GM18861 (cell line): ENCODE measurements around the gene GALNT17.
"Not testable (repeated sequence)": the region's sequence is repeated elsewhere in the genome, so short reads cannot be mapped to it uniquely, and the experiment has no call there.

Experiments used
- ATAC-seq: cut with Tn5 transposase; IDR thresholded peaks from one replicate; pipeline ENCODE4 v1.9.1; 2021; ENCODE audit not compliant: unreplicated experiment

The GALNT17 gene

GRCh38 chr7:71712653-71713180, 580.8 kb downstream of the GALNT17 start:
- ATAC-seq, result no peak

DNA sequence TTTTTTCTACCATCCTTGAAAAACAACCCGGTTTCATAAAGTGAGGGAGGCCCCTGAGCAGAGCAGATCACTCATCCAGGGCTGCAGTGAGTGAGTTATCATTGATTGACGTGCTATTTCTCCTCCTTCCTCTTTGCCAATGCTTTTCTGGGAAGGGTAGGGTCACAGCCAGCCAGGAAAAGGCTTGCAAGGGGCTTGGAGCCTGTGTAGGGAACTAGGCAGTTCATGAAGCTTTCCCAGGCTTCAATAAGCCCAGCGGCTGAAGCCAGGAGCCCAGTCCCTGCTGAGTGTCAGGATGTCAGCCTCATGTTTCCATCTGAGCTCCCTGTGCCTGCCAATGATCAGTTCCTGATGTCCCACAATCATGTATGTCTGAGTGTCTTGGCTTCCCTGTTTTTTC, 584.7 kb downstream of the GALNT17 start:
- no peak for ATAC-seq

GRCh38 chr7:71718563-71718962, 586.6 kb downstream of the GALNT17 start:
- ATAC-seq, result no peak

DNA sequence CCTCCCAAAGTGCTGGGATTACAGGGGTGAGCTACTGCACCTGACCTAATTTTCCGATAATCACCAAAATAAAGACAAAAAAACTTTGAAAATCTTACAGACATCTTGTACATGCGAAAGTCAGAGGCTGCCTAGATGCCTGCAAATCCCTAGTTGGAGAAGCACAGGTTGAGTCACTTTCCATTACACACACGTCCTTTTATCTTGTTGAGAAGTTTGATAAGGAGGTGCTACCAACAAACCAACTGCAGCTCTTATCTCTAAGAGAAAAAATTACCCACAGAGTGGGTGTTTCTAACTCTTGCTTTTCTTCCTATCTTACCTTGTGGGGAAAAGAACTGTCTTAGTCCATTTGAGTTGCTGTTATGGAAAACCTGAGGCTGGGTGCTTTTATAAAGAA, 589.8 kb downstream of the GALNT17 start:
- no peak for ATAC-seq

DNA sequence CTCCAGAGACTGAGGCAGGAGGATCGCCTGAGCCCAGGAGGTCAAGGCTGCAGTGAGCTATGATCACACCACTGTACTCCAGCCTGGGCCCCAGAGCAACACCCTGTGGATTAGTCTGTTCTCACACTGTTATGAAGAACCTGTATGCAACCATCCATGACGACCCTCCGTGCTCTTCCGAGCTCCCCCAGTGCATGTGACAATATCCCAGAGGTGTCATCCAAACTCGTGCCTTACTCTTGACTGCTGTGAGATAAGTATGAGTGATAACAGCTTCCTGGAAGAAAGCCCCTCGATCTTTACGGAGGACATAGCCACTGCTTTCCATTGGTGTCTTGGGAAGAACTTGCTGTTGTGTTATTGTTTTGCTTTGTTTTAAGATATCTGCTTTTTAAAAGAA, 591.9 kb downstream of the GALNT17 start:
- ATAC-seq, result no peak

GRCh38 chr7:71727347-71727746, 595.4 kb downstream of the GALNT17 start:
- ATAC-seq, result no peak

DNA sequence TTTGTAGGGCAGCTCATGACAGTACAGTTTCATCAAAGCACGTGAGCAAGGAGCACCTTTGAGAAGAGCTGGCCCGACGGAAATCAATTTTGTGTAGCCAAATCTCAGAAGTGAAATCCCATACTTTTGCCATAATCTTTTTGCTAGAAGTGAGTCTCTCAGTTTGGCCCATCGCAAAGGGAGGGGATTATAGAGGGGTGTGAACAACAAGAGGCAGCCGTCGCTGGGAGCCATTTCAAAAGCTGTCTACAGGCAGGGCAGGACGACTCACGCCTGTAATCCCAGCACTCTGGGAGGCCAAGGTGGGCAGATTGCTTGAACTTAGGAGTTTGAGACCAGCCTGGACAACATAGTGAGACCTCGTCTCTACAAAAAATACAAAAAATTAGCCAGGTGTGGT, 599.8 kb downstream of the GALNT17 start:
- ATAC-seq, result no peak

DNA sequence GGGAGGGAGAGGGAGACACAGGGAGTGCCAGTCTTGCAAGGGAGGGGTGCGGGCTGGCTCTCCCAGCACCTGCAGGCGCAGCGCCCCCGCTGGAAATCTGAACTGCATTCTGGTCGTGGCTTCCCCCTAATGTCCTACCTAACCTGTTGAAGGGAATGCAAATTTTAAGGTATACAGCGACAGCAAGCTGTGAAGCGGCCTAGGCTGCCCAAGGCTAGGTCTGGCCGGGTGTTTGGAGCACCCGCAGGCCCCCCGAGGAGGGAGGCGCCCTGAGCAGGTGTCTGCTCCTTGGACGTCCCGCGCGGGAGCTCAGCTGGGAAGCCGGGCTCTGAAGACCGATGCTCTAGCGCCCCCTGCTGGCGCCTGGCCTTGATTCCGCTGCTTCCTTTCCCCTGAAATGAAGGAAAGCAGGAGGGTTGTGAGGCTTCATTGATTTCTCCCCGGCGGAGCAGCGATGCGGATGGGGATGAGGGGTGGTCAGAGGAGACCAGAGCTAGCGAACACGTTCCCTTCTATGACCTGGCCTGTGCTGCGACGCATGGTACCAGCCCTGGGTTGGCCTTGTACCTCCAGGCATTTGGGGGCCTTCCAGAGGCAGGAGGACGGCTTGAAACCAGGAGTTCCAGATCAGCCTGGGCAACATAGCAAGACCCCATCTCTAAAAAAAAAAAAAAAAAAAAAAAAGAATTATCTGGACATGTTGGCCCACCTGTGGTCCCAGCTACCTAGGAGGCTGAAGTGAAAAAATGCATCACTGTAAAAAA, 601.3 kb downstream of the GALNT17 start:
- no peak for ATAC-seq

GRCh38 chr7:71735961-71736556, 604.1 kb downstream of the GALNT17 start:
- ATAC-seq, result no peak

DNA sequence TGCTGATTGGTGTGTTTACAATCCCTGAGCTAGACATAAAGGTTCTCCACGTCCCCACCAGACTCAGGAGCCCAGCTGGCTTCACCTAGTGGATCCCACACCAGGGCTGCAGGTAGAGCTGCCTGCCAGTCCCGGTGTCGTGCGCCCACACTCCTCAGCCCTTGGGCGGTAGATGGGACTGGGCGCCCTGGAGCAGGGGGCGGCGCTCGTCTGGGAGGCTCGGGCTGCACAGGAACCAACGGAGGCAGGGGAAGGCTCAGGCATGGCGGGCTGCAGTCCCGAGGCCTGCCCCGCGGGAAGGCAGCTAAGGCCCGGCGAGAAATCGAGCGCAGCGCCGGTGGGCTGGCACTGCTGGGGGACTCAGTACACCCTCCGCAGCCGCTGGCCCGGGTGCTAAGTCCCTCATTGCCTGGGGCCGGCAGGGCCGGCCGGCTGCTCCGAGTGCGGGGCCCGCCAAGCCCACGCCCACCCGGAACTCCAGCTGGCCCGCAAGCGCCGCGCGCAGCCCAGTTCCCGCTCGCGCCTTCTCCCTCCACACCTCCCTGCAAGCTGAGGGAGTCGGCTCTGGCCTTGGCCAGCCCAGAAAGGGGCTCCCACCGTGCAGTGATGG, 606.1 kb downstream of the GALNT17 start:
- not testable (repeated sequence) for ATAC-seq

DNA sequence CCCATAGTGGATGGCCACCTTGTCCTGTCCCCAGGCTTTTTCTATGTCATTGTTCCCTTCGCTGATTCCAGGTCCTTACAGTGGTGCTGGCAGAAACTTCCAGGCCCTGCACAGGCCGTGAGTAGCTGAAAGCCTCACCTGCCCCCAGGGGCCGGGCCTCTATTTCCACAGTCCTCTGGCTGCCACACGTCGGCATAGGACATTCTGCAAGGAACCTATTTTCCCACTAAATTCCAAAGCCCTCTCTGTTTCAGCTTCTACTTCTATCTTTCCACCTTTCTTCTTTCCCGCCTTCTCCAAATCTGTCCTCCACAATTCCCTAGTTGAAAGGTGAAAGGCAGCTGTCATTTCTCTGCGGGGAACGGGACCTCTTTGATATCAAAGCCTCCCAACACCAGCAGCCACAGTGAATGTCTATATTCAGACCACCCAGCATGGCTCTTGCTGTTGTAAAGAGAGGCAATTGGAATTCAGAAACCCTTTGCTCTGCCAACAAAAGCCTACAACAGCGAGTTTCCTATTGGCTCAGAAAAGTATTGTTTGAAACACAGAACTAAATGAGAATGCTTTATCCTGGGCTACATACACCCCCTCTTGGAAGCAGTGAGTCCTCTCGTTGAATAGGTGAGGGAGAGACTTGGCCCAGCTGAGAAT, 607.7 kb downstream of the GALNT17 start:
- ATAC-seq, result no peak

- no peak for ATAC-seq
These were observed 608.2 kb downstream of the GALNT17 start for GRCh38 chr7:71740174-71740560.

DNA sequence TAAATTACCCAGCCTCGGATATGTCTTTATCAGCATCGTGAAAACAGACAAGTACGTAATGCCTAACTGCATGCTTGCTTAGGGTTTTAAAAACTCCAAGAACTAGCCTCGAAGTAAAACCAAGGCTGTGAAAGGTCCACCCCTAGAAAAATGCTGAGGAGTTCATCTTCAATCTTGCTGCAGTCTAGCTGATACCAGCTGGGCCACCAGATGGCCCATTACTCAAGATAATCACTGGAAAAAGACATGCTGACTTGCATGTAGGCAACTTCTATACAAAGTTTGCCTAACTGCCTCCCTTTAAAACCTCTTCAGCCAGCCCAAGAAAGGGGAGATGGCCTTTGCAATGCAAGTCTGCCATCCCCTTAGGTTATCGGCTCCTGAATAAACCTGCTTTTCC, 614.1 kb downstream of the GALNT17 start:
- no peak for ATAC-seq

DNA sequence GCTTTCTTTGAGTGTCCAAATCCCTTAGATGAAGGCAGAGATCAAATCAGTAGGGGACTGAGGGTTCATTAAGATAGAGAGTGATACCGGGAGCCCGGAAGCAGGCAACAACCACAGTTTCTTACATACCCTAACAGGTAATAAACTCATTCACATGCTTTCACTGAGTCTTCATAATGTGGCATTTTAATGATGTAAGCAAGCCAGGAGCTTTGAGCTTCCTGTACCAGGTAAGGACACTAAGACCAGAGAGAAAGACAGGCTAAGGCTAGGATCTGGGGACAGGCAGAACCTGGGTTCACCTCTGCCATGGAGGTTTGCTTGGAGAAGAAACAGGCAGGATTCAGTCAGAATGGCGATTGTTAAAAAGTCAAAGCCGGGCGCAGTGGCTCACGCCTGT, 618.3 kb downstream of the GALNT17 start:
- ATAC-seq, result no peak

DNA sequence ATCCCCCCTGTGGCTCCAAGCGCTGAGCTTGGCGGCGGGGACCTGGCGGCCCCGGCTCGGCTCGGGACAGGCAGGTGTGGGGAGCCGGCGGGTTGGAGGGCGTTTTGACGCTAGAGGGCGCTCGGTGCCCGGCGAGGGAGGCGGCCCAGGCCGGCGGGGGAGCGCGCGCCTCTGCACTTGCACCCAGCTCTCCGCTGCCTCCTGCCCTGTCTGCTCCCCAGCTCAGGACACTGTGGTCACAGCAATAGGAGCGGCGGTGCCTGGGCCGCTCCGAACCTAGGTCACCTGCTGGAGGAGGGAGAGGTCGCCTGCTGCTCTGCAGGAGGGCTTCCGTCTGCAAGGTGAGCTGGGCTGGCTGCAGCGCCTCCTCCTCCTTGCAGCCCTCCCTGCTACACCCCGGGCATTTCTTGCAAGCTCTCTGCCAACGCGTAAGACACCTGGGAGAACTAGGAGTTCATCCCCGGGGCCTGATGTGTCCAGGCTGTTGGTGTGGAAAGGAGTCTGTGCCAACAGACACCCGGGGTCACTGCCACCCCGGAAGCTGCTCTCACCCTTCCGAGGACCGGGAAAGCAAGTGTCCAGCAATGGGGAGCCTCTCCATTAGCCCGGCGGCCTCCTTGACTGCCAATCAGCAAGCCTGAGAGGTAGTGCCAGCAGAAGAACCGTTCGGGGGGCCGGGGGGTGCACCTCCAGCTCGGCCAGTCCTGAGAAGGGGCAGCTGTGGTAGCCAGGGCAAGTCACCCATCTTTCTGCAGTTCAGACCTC, 620.4 kb downstream of the GALNT17 start:
- ATAC-seq, result no peak

- ATAC-seq, result no peak
These were observed 621.3 kb downstream of the GALNT17 start for GRCh38 chr7:71753236-71753635.

DNA sequence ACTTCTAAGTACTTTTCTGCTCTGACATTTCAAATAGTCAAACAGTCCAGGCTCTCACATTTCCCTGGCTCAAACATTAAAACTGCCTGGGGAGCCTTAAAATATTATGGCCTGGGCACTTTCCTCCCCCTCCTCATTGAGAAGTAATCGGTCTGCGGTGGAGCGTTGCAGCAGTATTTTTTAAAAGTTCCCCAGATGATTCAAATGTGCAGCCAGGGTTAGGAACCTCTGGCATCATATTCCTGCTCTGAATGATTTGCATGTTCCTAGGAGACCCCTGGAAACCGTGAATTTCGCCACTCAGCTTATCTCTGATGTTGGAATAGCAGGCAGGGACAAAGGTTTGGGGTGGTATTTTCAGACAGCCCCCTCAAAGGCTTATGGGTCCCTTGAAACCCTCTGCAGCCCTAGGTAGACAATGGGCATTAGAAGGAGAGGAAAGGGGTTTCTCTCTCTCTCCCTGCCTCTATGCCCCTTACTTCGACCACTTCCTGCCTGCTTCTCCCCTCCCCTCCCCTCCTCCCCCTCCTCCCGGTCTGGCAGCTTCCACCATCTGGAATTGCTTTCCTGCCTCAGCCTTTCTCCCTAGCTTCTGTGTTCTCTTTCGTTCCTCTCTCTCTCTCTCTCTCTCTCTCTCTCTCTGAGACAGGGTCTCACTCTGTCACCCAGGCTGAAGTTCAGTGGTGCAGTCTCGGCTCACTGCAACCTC, 622.2 kb downstream of the GALNT17 start:
- ATAC-seq, result no peak

GRCh38 chr7:71754828-71755227, 622.9 kb downstream of the GALNT17 start:
- ATAC-seq, result no peak

DNA sequence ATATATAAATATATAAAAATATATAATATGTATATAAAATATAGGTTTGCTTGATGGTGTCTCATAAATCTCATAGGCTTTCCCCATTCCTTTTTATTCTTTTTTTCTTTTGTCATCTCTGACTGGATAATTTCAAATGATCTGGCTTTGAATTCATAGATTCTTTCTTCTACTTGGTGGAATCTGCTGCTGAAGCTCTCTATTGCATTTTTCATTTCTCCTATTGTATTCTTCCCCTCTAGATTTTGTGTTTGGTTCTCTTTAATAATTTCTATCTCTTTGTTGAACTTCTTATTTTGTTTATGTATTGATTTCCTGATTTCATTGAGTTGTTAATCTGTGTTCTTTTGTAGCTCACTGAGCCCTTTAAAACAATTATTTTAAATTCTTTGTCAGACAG, 629.4 kb downstream of the GALNT17 start:
- ATAC-seq, result no peak
